ENCODE data around the gene CLMN.

The CLMN gene

GRCh38 chr14:95151561-95151960 lies 168.1 kb downstream of the CLMN start:
- Histone ChIP-seq H4K5ac (ENCODE audit: low read length) (no peak overlapping the region), H2BK120ac (ENCODE audit: low read depth, low read length) (no peak overlapping the region), H3K79me2 (ENCODE audit: control insufficient read depth, insufficient read depth, low read length) (peaks cover 80% of the 10 kb centered on the region), H3K27me3 (ENCODE audit: insufficient read depth, low read length, poor library complexity) (no peaks in the 10 kb centered on the region), H3K23ac (ENCODE audit: low read length) (no peak overlapping the region), H3K4me2 (ENCODE audit: low read length) (no peak overlapping the region), H3K4me1 (ENCODE audit: control insufficient read depth, low read depth, low read length) (peaks cover 13% of the 10 kb centered on the region), H3K36me3 (ENCODE audit: control insufficient read depth, insufficient read depth, low read length) (no peaks in the 10 kb centered on the region), H4K8ac (ENCODE audit: low read depth, low read length) (no peak overlapping the region), H2BK15ac (replicated peaks; ENCODE audit: low read depth) (no peak overlapping the region), H2AK5ac (ENCODE audit: low read length) (no peak overlapping the region), H2BK5ac (ENCODE audit: low read length) (no peak overlapping the region), H3K27ac (ENCODE audit: low read depth, low read length) (no peak overlapping the region), H3K4me3 (ENCODE audit: low read length) (no peak overlapping the region), H3K4ac (ENCODE audit: low read depth, low read length) (no peak overlapping the region), H3K79me1 (ENCODE audit: low read length) (peaks cover 16% of the 10 kb centered on the region), H3K18ac (ENCODE audit: low read length) (no peak overlapping the region), H3K9ac (ENCODE audit: low read length) (no peak overlapping the region), H3K56ac (ENCODE audit: low read length) (no peak overlapping the region)
- WGBS (ENCODE audit: extremely low coverage, insufficient coverage, low lambda C conversion rate) = 100% methylated on average over 2 of the region's 8 CpGs
- no peak for DNase-seq

- H3K4me1 ChIP-seq (ENCODE audit: control insufficient read depth, low read depth, low read length) = peaks cover 13% of the 10 kb centered on the region
- no peak overlapping the region for H2BK120ac ChIP-seq (ENCODE audit: low read depth, low read length)
- no peaks in the 10 kb centered on the region for H3K27me3 ChIP-seq (ENCODE audit: insufficient read depth, low read length, poor library complexity)
- H3K27ac ChIP-seq (ENCODE audit: low read depth, low read length) = no peak overlapping the region
- H3K9ac ChIP-seq (ENCODE audit: low read length) = no peak overlapping the region
- no peak for DNase-seq
- H2BK15ac ChIP-seq (replicated peaks; ENCODE audit: low read depth) = no peak overlapping the region
- no peak overlapping the region for H2AK5ac ChIP-seq (ENCODE audit: low read length)
- H4K8ac ChIP-seq (ENCODE audit: low read depth, low read length) = no peak overlapping the region
- no peak overlapping the region for H2BK5ac ChIP-seq (ENCODE audit: low read length)
- H3K4me2 ChIP-seq (ENCODE audit: low read length) = no peak overlapping the region
- no peak overlapping the region for H3K18ac ChIP-seq (ENCODE audit: low read length)
- H3K79me1 ChIP-seq (ENCODE audit: low read length) = peaks cover 17% of the 10 kb centered on the region
- H4K5ac ChIP-seq (ENCODE audit: low read length) = no peak overlapping the region
- H3K36me3 ChIP-seq (ENCODE audit: control insufficient read depth, insufficient read depth, low read length) = no peaks in the 10 kb centered on the region
- no peak overlapping the region for H3K56ac ChIP-seq (ENCODE audit: low read length)
- no peak overlapping the region for H3K4ac ChIP-seq (ENCODE audit: low read depth, low read length)
- WGBS (ENCODE audit: extremely low coverage, insufficient coverage, low lambda C conversion rate) = no CpG with 5 or more reads among the region's 2 CpGs
- peaks cover 80% of the 10 kb centered on the region for H3K79me2 ChIP-seq (ENCODE audit: control insufficient read depth, insufficient read depth, low read length)
- H3K4me3 ChIP-seq (ENCODE audit: low read length) = no peak overlapping the region
- no peak overlapping the region for H3K23ac ChIP-seq (ENCODE audit: low read length)
Observed at GRCh38 chr14:95150910-95151309, 168.8 kb downstream of the CLMN start.

GRCh38 chr14:95149441-95149840 lies 170.3 kb downstream of the CLMN start:
- peaks cover 9% of the 10 kb centered on the region for H3K4me1 ChIP-seq (ENCODE audit: control insufficient read depth, low read depth, low read length)
- no peak for DNase-seq
- H3K9ac ChIP-seq (ENCODE audit: low read length) = no peak overlapping the region
- peaks cover 13% of the 10 kb centered on the region for H3K79me1 ChIP-seq (ENCODE audit: low read length)
- no peak overlapping the region for H3K4me2 ChIP-seq (ENCODE audit: low read length)
- no peak overlapping the region for H4K5ac ChIP-seq (ENCODE audit: low read length)
- no peak overlapping the region for H2BK15ac ChIP-seq (replicated peaks; ENCODE audit: low read depth)
- no peaks in the 10 kb centered on the region for H3K27me3 ChIP-seq (ENCODE audit: insufficient read depth, low read length, poor library complexity)
- H4K8ac ChIP-seq (ENCODE audit: low read depth, low read length) = no peak overlapping the region
- no peak overlapping the region for H3K56ac ChIP-seq (ENCODE audit: low read length)
- no peak overlapping the region for H2BK5ac ChIP-seq (ENCODE audit: low read length)
- peaks cover 76% of the 10 kb centered on the region for H3K79me2 ChIP-seq (ENCODE audit: control insufficient read depth, insufficient read depth, low read length)
- H2AK5ac ChIP-seq (ENCODE audit: low read length) = no peak overlapping the region
- H3K4me3 ChIP-seq (ENCODE audit: low read length) = no peak overlapping the region
- no peak overlapping the region for H3K18ac ChIP-seq (ENCODE audit: low read length)
- no peak overlapping the region for H3K4ac ChIP-seq (ENCODE audit: low read depth, low read length)
- no peak overlapping the region for H3K27ac ChIP-seq (ENCODE audit: low read depth, low read length)
- WGBS (ENCODE audit: extremely low coverage, insufficient coverage, low lambda C conversion rate) = 100% methylated on average over 1 of the region's 3 CpGs
- no peaks in the 10 kb centered on the region for H3K36me3 ChIP-seq (ENCODE audit: control insufficient read depth, insufficient read depth, low read length)
- H3K23ac ChIP-seq (ENCODE audit: low read length) = no peak overlapping the region
- H2BK120ac ChIP-seq (ENCODE audit: low read depth, low read length) = no peak overlapping the region

- peak; percentile 52 for DNase-seq
- Histone ChIP-seq H3K27me3 (ENCODE audit: insufficient read depth, low read length, poor library complexity) (no peaks in the 10 kb centered on the region), H2BK120ac (ENCODE audit: low read depth, low read length) (no peak overlapping the region), H3K36me3 (ENCODE audit: control insufficient read depth, insufficient read depth, low read length) (no peaks in the 10 kb centered on the region), H3K4ac (ENCODE audit: low read depth, low read length) (no peak overlapping the region), H3K4me3 (ENCODE audit: low read length) (no peak overlapping the region), H3K9ac (ENCODE audit: low read length) (no peak overlapping the region), H3K27ac (ENCODE audit: low read depth, low read length) (no peak overlapping the region), H3K56ac (ENCODE audit: low read length) (peak overlapping the region; percentile 6), H4K8ac (ENCODE audit: low read depth, low read length) (peak overlapping the region; percentile 28), H4K5ac (ENCODE audit: low read length) (no peak overlapping the region), H2BK15ac (replicated peaks; ENCODE audit: low read depth) (no peak overlapping the region), H3K4me1 (ENCODE audit: control insufficient read depth, low read depth, low read length) (peaks cover 9% of the 10 kb centered on the region), H3K18ac (ENCODE audit: low read length) (no peak overlapping the region), H2BK5ac (ENCODE audit: low read length) (no peak overlapping the region), H2AK5ac (ENCODE audit: low read length) (no peak overlapping the region), H3K4me2 (ENCODE audit: low read length) (no peak overlapping the region), H3K23ac (ENCODE audit: low read length) (no peak overlapping the region), H3K79me2 (ENCODE audit: control insufficient read depth, insufficient read depth, low read length) (peaks cover 68% of the 10 kb centered on the region), H3K79me1 (ENCODE audit: low read length) (peaks cover 10% of the 10 kb centered on the region)
- WGBS (ENCODE audit: extremely low coverage, insufficient coverage, low lambda C conversion rate) = no CpG with 5 or more reads among the region's 7 CpGs
Observed at GRCh38 chr14:95147597-95147996, 172.1 kb downstream of the CLMN start.

- no peak overlapping the region for H3K18ac ChIP-seq (ENCODE audit: low read length)
- no peak overlapping the region for H2BK120ac ChIP-seq (ENCODE audit: low read depth, low read length)
- no peak overlapping the region for H3K4ac ChIP-seq (ENCODE audit: low read depth, low read length)
- no peak overlapping the region for H2AK5ac ChIP-seq (ENCODE audit: low read length)
- no peak for DNase-seq
- peaks cover 6% of the 10 kb centered on the region for H3K4me1 ChIP-seq (ENCODE audit: control insufficient read depth, low read depth, low read length)
- no peak overlapping the region for H3K27ac ChIP-seq (ENCODE audit: low read depth, low read length)
- peaks cover 8% of the 10 kb centered on the region for H3K79me1 ChIP-seq (ENCODE audit: low read length)
- no peak overlapping the region for H3K4me3 ChIP-seq (ENCODE audit: low read length)
- no peak overlapping the region for H3K4me2 ChIP-seq (ENCODE audit: low read length)
- H3K23ac ChIP-seq (ENCODE audit: low read length) = no peak overlapping the region
- H3K27me3 ChIP-seq (ENCODE audit: insufficient read depth, low read length, poor library complexity) = no peaks in the 10 kb centered on the region
- H4K5ac ChIP-seq (ENCODE audit: low read length) = no peak overlapping the region
- no CpG with 5 or more reads among the region's 10 CpGs for WGBS (ENCODE audit: extremely low coverage, insufficient coverage, low lambda C conversion rate)
- no peak overlapping the region for H2BK5ac ChIP-seq (ENCODE audit: low read length)
- no peak overlapping the region for H3K9ac ChIP-seq (ENCODE audit: low read length)
- no peaks in the 10 kb centered on the region for H3K36me3 ChIP-seq (ENCODE audit: control insufficient read depth, insufficient read depth, low read length)
- no peak overlapping the region for H3K56ac ChIP-seq (ENCODE audit: low read length)
- H4K8ac ChIP-seq (ENCODE audit: low read depth, low read length) = no peak overlapping the region
- H2BK15ac ChIP-seq (replicated peaks; ENCODE audit: low read depth) = no peak overlapping the region
- peaks cover 65% of the 10 kb centered on the region for H3K79me2 ChIP-seq (ENCODE audit: control insufficient read depth, insufficient read depth, low read length)
Observed at GRCh38 chr14:95146079-95146771, 173.5 kb downstream of the CLMN start.

GRCh38 chr14:95144849-95145248 lies 174.9 kb downstream of the CLMN start:
- Histone ChIP-seq H4K8ac (ENCODE audit: low read depth, low read length) (no peak overlapping the region), H3K79me1 (ENCODE audit: low read length) (peaks cover 6% of the 10 kb centered on the region), H2AK5ac (ENCODE audit: low read length) (no peak overlapping the region), H3K79me2 (ENCODE audit: control insufficient read depth, insufficient read depth, low read length) (peaks cover 55% of the 10 kb centered on the region), H3K23ac (ENCODE audit: low read length) (no peak overlapping the region), H2BK15ac (replicated peaks; ENCODE audit: low read depth) (no peak overlapping the region), H3K4me1 (ENCODE audit: control insufficient read depth, low read depth, low read length) (peaks cover 6% of the 10 kb centered on the region), H3K4me3 (ENCODE audit: low read length) (no peak overlapping the region), H3K36me3 (ENCODE audit: control insufficient read depth, insufficient read depth, low read length) (no peaks in the 10 kb centered on the region), H3K4me2 (ENCODE audit: low read length) (no peak overlapping the region), H3K27me3 (ENCODE audit: insufficient read depth, low read length, poor library complexity) (no peaks in the 10 kb centered on the region), H3K56ac (ENCODE audit: low read length) (no peak overlapping the region), H3K18ac (ENCODE audit: low read length) (no peak overlapping the region), H3K4ac (ENCODE audit: low read depth, low read length) (no peak overlapping the region), H2BK5ac (ENCODE audit: low read length) (no peak overlapping the region), H3K27ac (ENCODE audit: low read depth, low read length) (no peak overlapping the region), H4K5ac (ENCODE audit: low read length) (no peak overlapping the region), H3K9ac (ENCODE audit: low read length) (no peak overlapping the region), H2BK120ac (ENCODE audit: low read depth, low read length) (no peak overlapping the region)
- no peak for DNase-seq
- 100% methylated on average over 1 of the region's 2 CpGs for WGBS (ENCODE audit: extremely low coverage, insufficient coverage, low lambda C conversion rate)
